Measurements from ENCODE around the gene ZDHHC12. TPM values are rescaled to one million over a fixed set of nuclear protein-coding genes. Genes with fewer than 3 reads are reported as not detected.

ZDHHC12 gene
- total and polyA plus RNA-seq, 10 of the 15 experiments (the other 5 are each of a cell fraction or from before 2014, with no cell fraction given) = 0.95 to 146 (median 49.9) TPM

GRCh38 chr9:128702445-128702948 is 21.4 kb downstream of the ZDHHC12 start, which contains the start of gene PKN3 (continued):
- TF ChIP-seq, protein P1, sequence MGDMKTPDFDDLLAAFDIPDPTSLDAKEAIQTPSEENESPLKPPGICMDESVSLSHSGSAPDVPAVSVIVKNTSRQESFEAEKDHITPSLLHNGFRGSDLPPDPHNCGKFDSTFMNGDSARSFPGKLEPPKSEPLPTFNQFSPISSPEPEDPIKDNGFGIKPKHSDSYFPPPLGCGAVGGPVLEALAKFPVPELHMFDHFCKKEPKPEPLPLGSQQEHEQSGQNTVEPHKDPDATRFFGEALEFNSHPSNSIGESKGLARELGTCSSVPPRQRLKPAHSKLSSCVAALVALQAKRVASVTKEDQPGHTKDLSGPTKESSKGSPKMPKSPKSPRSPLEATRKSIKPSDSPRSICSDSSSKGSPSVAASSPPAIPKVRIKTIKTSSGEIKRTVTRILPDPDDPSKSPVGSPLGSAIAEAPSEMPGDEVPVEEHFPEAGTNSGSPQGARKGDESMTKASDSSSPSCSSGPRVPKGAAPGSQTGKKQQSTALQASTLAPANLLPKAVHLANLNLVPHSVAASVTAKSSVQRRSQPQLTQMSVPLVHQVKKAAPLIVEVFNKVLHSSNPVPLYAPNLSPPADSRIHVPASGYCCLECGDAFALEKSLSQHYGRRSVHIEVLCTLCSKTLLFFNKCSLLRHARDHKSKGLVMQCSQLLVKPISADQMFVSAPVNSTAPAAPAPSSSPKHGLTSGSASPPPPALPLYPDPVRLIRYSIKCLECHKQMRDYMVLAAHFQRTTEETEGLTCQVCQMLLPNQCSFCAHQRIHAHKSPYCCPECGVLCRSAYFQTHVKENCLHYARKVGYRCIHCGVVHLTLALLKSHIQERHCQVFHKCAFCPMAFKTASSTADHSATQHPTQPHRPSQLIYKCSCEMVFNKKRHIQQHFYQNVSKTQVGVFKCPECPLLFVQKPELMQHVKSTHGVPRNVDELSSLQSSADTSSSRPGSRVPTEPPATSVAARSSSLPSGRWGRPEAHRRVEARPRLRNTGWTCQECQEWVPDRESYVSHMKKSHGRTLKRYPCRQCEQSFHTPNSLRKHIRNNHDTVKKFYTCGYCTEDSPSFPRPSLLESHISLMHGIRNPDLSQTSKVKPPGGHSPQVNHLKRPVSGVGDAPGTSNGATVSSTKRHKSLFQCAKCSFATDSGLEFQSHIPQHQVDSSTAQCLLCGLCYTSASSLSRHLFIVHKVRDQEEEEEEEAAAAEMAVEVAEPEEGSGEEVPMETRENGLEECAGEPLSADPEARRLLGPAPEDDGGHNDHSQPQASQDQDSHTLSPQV (IDR thresholded peaks at IDR 0.05) = 0 out of 2 replicates have a peak, but pooled peaks have one; percentile 49
- TF ChIP-seq BHLHE40 (IDR thresholded peaks at IDR 0.05; ENCODE audit: borderline replicate concordance in 1 of 2, low read depth in 2 of 2, low read length in 1 of 2) (peak in 1 of 2 experiments; percentile 58; a peak in 1 of 4 replicates), RB1 (IDR thresholded peaks at IDR 0.05; ENCODE audit: borderline replicate concordance) (peak; percentile 96; the same call in 1 of the 2 replicates), TCF3 (IDR thresholded peaks at IDR 0.05; ENCODE audit: borderline replicate concordance, insufficient read depth, low read depth, low read length) (0 out of 2 replicates have a peak, but pooled peaks have one; percentile 68), ZZZ3 (IDR thresholded peaks at IDR 0.05; ENCODE audit: control insufficient read depth, insufficient read length, low read depth) (no peak), NR2C1 (IDR thresholded peaks at IDR 0.05) (0 out of 2 replicates have a peak, but pooled peaks have one; percentile 19), NR2F1 (conservative IDR thresholded peaks at IDR 0.05) (peak; percentile 77), GATAD2B (conservative IDR thresholded peaks at IDR 0.05; ENCODE audit: low read depth) (peak; percentile 99), KLF5 (IDR thresholded peaks at IDR 0.05; ENCODE audit: partially characterized antibody) (peak; percentile 46), MXI1 (IDR thresholded peaks at IDR 0.05; ENCODE audit: low read depth, low read length) (no peak), RAD21 (IDR thresholded peaks at IDR 0.05; ENCODE audit: insufficient read depth, low read depth, low read length) (peak; percentile 33), DPF2 (IDR thresholded peaks at IDR 0.05) (peak; percentile 84), ZNF217 (IDR thresholded peaks at IDR 0.05) (peak; percentile 83), CBX5 (IDR thresholded peaks at IDR 0.05; ENCODE audit: low read depth) (peak; percentile 71; the same call in 1 of the 2 replicates), CTCF (IDR thresholded peaks at IDR 0.05 in 2 of 3, conservative IDR thresholded peaks at IDR 0.05 in 1 of 3; ENCODE audit: control insufficient read depth in 2 of 3, extremely low read depth in 1 of 3, insufficient read depth in 1 of 3, low read depth in 3 of 3, low read length in 3 of 3) (peak; percentile 77 to 85 (median 78)), EGR1 (IDR thresholded peaks at IDR 0.05; ENCODE audit: borderline replicate concordance in 1 of 2, low read depth in 2 of 2, low read length in 2 of 2) (no peak), TBL1XR1 (IDR thresholded peaks at IDR 0.05; ENCODE audit: low read depth, low read length) (no peak), EZH2 (IDR thresholded peaks at IDR 0.05; ENCODE audit: borderline replicate concordance, control insufficient read depth, low read depth, low read length) (no peak)
- TF ChIP-seq, protein P2, sequence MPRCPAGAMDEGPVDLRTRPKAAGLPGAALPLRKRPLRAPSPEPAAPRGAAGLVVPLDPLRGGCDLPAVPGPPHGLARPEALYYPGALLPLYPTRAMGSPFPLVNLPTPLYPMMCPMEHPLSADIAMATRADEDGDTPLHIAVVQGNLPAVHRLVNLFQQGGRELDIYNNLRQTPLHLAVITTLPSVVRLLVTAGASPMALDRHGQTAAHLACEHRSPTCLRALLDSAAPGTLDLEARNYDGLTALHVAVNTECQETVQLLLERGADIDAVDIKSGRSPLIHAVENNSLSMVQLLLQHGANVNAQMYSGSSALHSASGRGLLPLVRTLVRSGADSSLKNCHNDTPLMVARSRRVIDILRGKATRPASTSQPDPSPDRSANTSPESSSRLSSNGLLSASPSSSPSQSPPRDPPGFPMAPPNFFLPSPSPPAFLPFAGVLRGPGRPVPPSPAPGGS (IDR thresholded peaks at IDR 0.05; ENCODE audit: borderline replicate concordance, insufficient read depth, low read depth, low read length, poor library complexity, severe bottlenecking) = no peak
